A673 (cell line): ENCODE measurements around the gene SLC15A3.

Experiments
- EZH2 ChIP-seq: fragments of 200-600 bp; sonication (generic); IDR thresholded peaks from 2 replicates; pipeline ENCODE4 v1.6.1; 2017; ENCODE audit warnings: borderline replicate concordance, low read depth, mild to moderate bottlenecking, mixed read lengths, antibody characterized with exemption, low read length; ENCODE audit not compliant: poor library complexity, severe bottlenecking
- TF ChIP-seq, protein P1 (sequence below): fragments of 300-800, 200-600 bp; sonication (generic); conservative IDR thresholded peaks from 2 replicates; pipeline ENCODE4 v1.5.1; 2017; ENCODE audit warnings: low read depth, mild to moderate bottlenecking, antibody characterized with exemption, low read length, moderate library complexity, mixed read lengths

DNA sequence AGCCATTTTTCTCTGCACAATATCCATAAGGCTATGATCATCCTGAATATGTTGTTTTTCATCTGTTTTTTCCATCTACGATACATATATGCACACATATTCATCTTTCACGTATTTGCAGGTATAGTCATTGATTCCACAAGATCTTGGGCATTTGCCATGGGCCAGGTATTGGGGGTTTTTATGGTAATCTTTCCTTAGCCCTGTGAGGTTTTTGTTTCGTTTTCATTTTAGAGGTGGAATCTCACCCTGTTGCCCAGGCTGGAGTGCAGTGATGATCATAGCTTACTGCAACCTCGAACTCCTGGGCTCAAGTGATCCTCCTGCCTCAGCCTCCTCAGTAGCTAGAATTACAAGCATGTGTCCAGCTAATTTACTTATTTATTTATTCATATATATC, 39.5 kb upstream of the SLC15A3 start:
- TF ChIP-seq, protein P1, sequence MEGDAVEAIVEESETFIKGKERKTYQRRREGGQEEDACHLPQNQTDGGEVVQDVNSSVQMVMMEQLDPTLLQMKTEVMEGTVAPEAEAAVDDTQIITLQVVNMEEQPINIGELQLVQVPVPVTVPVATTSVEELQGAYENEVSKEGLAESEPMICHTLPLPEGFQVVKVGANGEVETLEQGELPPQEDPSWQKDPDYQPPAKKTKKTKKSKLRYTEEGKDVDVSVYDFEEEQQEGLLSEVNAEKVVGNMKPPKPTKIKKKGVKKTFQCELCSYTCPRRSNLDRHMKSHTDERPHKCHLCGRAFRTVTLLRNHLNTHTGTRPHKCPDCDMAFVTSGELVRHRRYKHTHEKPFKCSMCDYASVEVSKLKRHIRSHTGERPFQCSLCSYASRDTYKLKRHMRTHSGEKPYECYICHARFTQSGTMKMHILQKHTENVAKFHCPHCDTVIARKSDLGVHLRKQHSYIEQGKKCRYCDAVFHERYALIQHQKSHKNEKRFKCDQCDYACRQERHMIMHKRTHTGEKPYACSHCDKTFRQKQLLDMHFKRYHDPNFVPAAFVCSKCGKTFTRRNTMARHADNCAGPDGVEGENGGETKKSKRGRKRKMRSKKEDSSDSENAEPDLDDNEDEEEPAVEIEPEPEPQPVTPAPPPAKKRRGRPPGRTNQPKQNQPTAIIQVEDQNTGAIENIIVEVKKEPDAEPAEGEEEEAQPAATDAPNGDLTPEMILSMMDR, result no peak
- TF ChIP-seq EZH2, result no peak
